ENCODE measurements around the gene LRRC32.
"Not testable (repeated sequence)": the region's sequence is repeated elsewhere in the genome, so short reads cannot be mapped to it uniquely, and the experiment has no call there.

The LRRC32 gene

DNA sequence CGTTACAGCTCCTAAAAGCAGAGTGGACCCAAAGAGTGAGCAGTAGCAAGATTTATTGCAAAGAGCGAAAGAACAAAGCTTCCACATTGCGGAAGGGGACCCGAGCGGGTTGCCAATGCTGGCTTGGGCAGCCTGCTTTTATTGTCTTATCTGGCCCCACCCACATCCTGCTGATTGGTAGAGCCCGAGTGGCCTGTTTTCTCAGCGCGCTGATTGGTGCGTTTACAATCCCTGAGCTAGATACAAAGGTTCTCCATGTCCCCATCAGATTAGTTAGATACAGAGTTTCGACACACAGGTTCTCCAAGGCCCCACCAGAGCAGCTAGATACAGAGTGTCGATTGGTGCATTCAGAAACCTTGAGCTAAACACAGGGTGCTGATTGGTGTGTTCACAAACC is 62.3 kb downstream of the LRRC32 start:
- DNase-seq, result not testable (repeated sequence)
